Measurements from ENCODE around the gene TMEM235.
A peak's percentile ranks its signal among the peaks of the same experiment; 100 is the strongest.

Gene TMEM235

GRCh38 chr17:78272181-78272913 lies 40.9 kb downstream of the TMEM235 start:
- DNase-seq (ENCODE audit: low read depth) = peak; percentile 38

GRCh38 chr17:78272914-78273258 lies 41.5 kb downstream of the TMEM235 start:
- DNase-seq (ENCODE audit: low read depth) = no peak

GRCh38 chr17:78273813-78274212 lies 42.4 kb downstream of the TMEM235 start:
- no peak for DNase-seq (ENCODE audit: low read depth)

GRCh38 chr17:78275355-78275754 lies 43.9 kb downstream of the TMEM235 start:
- no peak for DNase-seq (ENCODE audit: low read depth)

- no peak for DNase-seq (ENCODE audit: low read depth)
These were observed 44.9 kb downstream of the TMEM235 start for GRCh38 chr17:78276098-78276887.

GRCh38 chr17:78278139-78278741 lies 46.8 kb downstream of the TMEM235 start:
- DNase-seq (ENCODE audit: low read depth) = no peak

GRCh38 chr17:78279360-78279990 lies 48.0 kb downstream of the TMEM235 start:
- no peak for DNase-seq (ENCODE audit: low read depth)

GRCh38 chr17:78281249-78281845 lies 49.9 kb downstream of the TMEM235 start:
- no peak for DNase-seq (ENCODE audit: low read depth)

- DNase-seq (ENCODE audit: low read depth) = no peak
These were observed 52.7 kb downstream of the TMEM235 start for GRCh38 chr17:78284146-78284545.

GRCh38 chr17:78289004-78289403 lies 57.6 kb downstream of the TMEM235 start:
- no peak for DNase-seq (ENCODE audit: low read depth)

- DNase-seq (ENCODE audit: low read depth) = peak; percentile 59
These were observed 58.5 kb downstream of the TMEM235 start for GRCh38 chr17:78289802-78290363.

Measured in activated T-cell treated with anti-CD3 and anti-CD28 coated beads for 24 hours (primary cell).